EL (cell line): ENCODE measurements around the gene EHMT1.
"Not testable (repeated sequence)": the region's sequence is repeated elsewhere in the genome, so short reads cannot be mapped to it uniquely, and the experiment has no call there.

Source experiments
- DNase-seq: peaks from one replicate; pipeline ENCODE4 v3.0.0-alpha.2; 2016

EHMT1 gene

GRCh38 chr9:137590469-137591383 lies 28.1 kb upstream of the EHMT1 start, which contains the start of gene ZMYND19:
Gene ZMYND19, minus strand, starts transcription at chr9:137590512. Its CDS starts 249 bp downstream, at chr9:137590263.
- peak; percentile 89 for DNase-seq

GRCh38 chr9:137592767-137593166 lies 26.0 kb upstream of the EHMT1 start:
- DNase-seq: no peak

- DNase-seq: no peak
These were observed 25.6 kb upstream of the EHMT1 start for GRCh38 chr9:137593176-137593575.

GRCh38 chr9:137596577-137596976 lies 22.2 kb upstream of the EHMT1 start:
- DNase-seq: not testable (repeated sequence)

- DNase-seq: no peak
These were observed 19.9 kb upstream of the EHMT1 start for GRCh38 chr9:137598943-137599342.

GRCh38 chr9:137602661-137603060 lies 16.1 kb upstream of the EHMT1 start:
- DNase-seq: no peak

- DNase-seq: no peak
These were observed 14.9 kb upstream of the EHMT1 start for GRCh38 chr9:137603879-137604278.

- DNase-seq: no peak
These were observed 14.3 kb upstream of the EHMT1 start for GRCh38 chr9:137604345-137605086.

GRCh38 chr9:137605121-137606004 lies 13.4 kb upstream of the EHMT1 start, which contains the start of gene ARRDC1:
Gene ARRDC1, plus strand, starts transcription at chr9:137605686. Its CDS starts 32 bp downstream, at chr9:137605718.
- peak; percentile 95 for DNase-seq

- DNase-seq: no peak
These were observed 12.7 kb upstream of the EHMT1 start for GRCh38 chr9:137606005-137606621.

- no peak for DNase-seq
These were observed 12.1 kb upstream of the EHMT1 start for GRCh38 chr9:137606734-137607138.

GRCh38 chr9:137607141-137607857 lies 11.5 kb upstream of the EHMT1 start:
- DNase-seq: no peak

- DNase-seq: no peak
These were observed 7.9 kb upstream of the EHMT1 start for GRCh38 chr9:137610944-137611343.

GRCh38 chr9:137611623-137612609 lies 6.9 kb upstream of the EHMT1 start:
- DNase-seq: peak; percentile 91

GRCh38 chr9:137612741-137613142 lies 6.1 kb upstream of the EHMT1 start:
- no peak for DNase-seq

GRCh38 chr9:137613259-137613658 lies 5.5 kb upstream of the EHMT1 start:
- no peak for DNase-seq

- no peak for DNase-seq
These were observed 4.9 kb upstream of the EHMT1 start for GRCh38 chr9:137613738-137614523.

- no peak for DNase-seq
These were observed 4.0 kb upstream of the EHMT1 start for GRCh38 chr9:137614631-137615386.
